ENCODE measurements around the gene HHAT. TPM values are rescaled to one million over a fixed set of nuclear protein-coding genes. Genes with fewer than 3 reads are reported as not detected.
A peak's percentile ranks its signal among the peaks of the same experiment; 100 is the strongest.

The HHAT gene
- total and polyA plus RNA-seq, 2 of the 4 experiments (the other 2 are of a cell fraction) = 1.7 to 2.5 TPM

DNA sequence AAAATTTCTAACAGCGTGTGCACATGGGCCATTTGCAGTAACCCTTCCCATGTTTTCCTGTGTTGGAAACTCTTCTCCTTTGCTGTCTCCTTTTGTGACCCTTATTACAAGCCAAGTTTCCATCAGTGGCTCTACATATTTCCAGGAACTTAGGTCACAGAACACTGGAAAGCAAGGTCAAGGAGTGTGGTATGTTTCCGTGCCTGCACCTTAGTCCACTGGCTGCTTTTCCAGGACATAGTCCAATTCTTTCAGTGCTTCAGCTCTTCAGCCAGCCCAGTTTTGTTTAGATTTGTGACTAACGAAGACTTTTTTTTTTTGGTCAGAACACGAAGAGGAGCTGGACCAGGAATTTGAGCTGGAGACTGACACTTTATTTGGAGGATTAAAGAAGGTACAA lies 33.8 kb downstream of the HHAT start:
- Histone ChIP-seq H3K9me1 (ENCODE audit: insufficient read depth, low read length) (no peaks in the 10 kb centered on the region), H4K5ac (ENCODE audit: low read depth, low read length) (no peak overlapping the region), H2BK15ac (ENCODE audit: low read depth, low read length) (no peak overlapping the region), H2BK20ac (ENCODE audit: low read depth, low read length) (no peak overlapping the region), H2BK5ac (ENCODE audit: low read depth, low read length, poor library complexity, severe bottlenecking) (no peak overlapping the region), H4K8ac (ENCODE audit: low read depth in 2 of 2, low read length in 2 of 2) (no peak overlapping the region), H2AFZ (replicated peaks; ENCODE audit: low read length, poor library complexity) (no peak overlapping the region), H3K4me3 (ENCODE audit: insufficient read depth, low read depth, low read length) (no peak overlapping the region), H3K36me3 (ENCODE audit: control insufficient read depth, insufficient read depth, low read length) (no peaks in the 10 kb centered on the region), H3K4me1 (ENCODE audit: control insufficient read depth, insufficient read depth, low read length) (peaks cover 3% of the 10 kb centered on the region; the same call in 1 of the 2 replicates), H3K18ac (ENCODE audit: low read depth, low read length) (no peak overlapping the region), H3K27ac (ENCODE audit: insufficient read depth, low read length) (no peak overlapping the region), H3K9me3 (ENCODE audit: control insufficient read depth, insufficient read depth, low read length) (no peaks in the 10 kb centered on the region), H3K27me3 (ENCODE audit: control insufficient read depth, insufficient read depth, low read length) (peaks cover 2% of the 10 kb centered on the region; the same call in 1 of the 2 replicates), H2AK9ac (replicated peaks; ENCODE audit: low read depth, low read length, poor library complexity) (no peak overlapping the region), H3K4ac (ENCODE audit: low read depth, low read length) (no peak overlapping the region), H4K20me1 (ENCODE audit: insufficient read depth, low read length) (no peaks in the 10 kb centered on the region), H3K23ac (ENCODE audit: low read depth, low read length) (no peak overlapping the region), H3K4me2 (ENCODE audit: low read depth, low read length) (no peak overlapping the region), H2AK5ac (ENCODE audit: low read depth, low read length) (no peak overlapping the region), H3K14ac (replicated peaks; ENCODE audit: low read depth, low read length) (no peak overlapping the region), H3K9ac (ENCODE audit: low read depth, low read length) (no peak overlapping the region), H4K91ac (ENCODE audit: insufficient read depth, low read depth, low read length) (no peak overlapping the region), H3K56ac (ENCODE audit: extremely low read depth, insufficient read depth, low read length) (no peak overlapping the region), H2BK120ac (ENCODE audit: low read depth, low read length) (no peak overlapping the region), H3K79me1 (ENCODE audit: low read depth in 1 of 2, low read length in 2 of 2) (no peaks in the 10 kb centered on the region)
- ChIA-PET CTCF (interaction anchor here (0.6 to 2.2 kb wide), 3 partner anchors 11 to 39 kb away, joined by 3 to 6 read pairs (median 5); no protein-coding TSS in a partner anchor), POLR2A (ENCODE audit: unreplicated experiment) (interaction anchor here (1.1 kb wide), 1 partner anchor 11 kb away, joined by 10 read pairs; no protein-coding TSS in a partner anchor)
- BruUV-seq (replicated peaks) = no TSS peak
- dilution Hi-C loops (cut with HindIII; ENCODE audit: low sequenced_read_pairs, unreplicated experiment) = no loop called here
- intact Hi-C loops (cut with micrococcal nuclease) = no loop called here
- in situ Hi-C loops (cut with MboI; ENCODE audit: low sequenced_read_pairs) = loop anchor here (5.0 kb wide), 1 partner anchor 35 kb away; no protein-coding TSS in a partner anchor
- peak; percentile 71 for ATAC-seq (ENCODE audit: low read depth)
- DNase-seq = peak; percentile 61
- TF ChIP-seq NFE2L2 (IDR thresholded peaks at IDR 0.05; ENCODE audit: low read depth, low read length) = no peak
- no peak for TF ChIP-seq POLR2A (IDR thresholded peaks at IDR 0.05; ENCODE audit: low read depth, low read length)
- WGBS, 2 experiments (ENCODE audit: extremely low coverage in 2 of 2, insufficient read length in 1 of 2) = no CpG with 5 or more reads among the region's 4 CpGs
